GM21529 (cell line): ENCODE results near the gene MSLN.
"Not testable (repeated sequence)": the region's sequence is repeated elsewhere in the genome, so short reads cannot be mapped to it uniquely, and the experiment has no call there.

ENCODE experiments used
- ATAC-seq: cut with Tn5 transposase; IDR thresholded peaks from one replicate; pipeline ENCODE4 v1.9.1; 2021; ENCODE audit not compliant: unreplicated experiment

The MSLN gene

GRCh38 chr16:754121-754607 is 6.4 kb upstream of the MSLN start:
- not testable (repeated sequence) for ATAC-seq

GRCh38 chr16:754656-755055 is 5.9 kb upstream of the MSLN start:
- ATAC-seq: no peak

GRCh38 chr16:756428-756827 is 4.1 kb upstream of the MSLN start:
- ATAC-seq: no peak

GRCh38 chr16:759110-759910 is 1.2 kb upstream of the MSLN start:
- no peak for ATAC-seq

- ATAC-seq: no peak
Observed at GRCh38 chr16:760065-760464, 469 bp upstream of the MSLN start.

GRCh38 chr16:761625-762513 is 1.3 kb downstream of the MSLN start:
- no peak for ATAC-seq

GRCh38 chr16:762595-763268 is 2.2 kb downstream of the MSLN start:
- ATAC-seq: no peak

- no peak for ATAC-seq
Observed at GRCh38 chr16:763369-764183, 3.0 kb downstream of the MSLN start.

- no peak for ATAC-seq
Observed at GRCh38 chr16:764184-764750, 3.7 kb downstream of the MSLN start.

GRCh38 chr16:764848-765487 is 4.4 kb downstream of the MSLN start:
- ATAC-seq: no peak

GRCh38 chr16:765488-765865 is 4.9 kb downstream of the MSLN start:
- no peak for ATAC-seq

- no peak for ATAC-seq
Observed at GRCh38 chr16:766008-766819, 5.7 kb downstream of the MSLN start.

GRCh38 chr16:766820-767640 is 6.5 kb downstream of the MSLN start:
- no peak for ATAC-seq

- no peak for ATAC-seq
Observed at GRCh38 chr16:767743-768235, 7.3 kb downstream of the MSLN start.

- ATAC-seq: no peak
Observed at GRCh38 chr16:768428-768827, 7.9 kb downstream of the MSLN start.

GRCh38 chr16:769184-769784 is 8.8 kb downstream of the MSLN start:
- no peak for ATAC-seq

- no peak for ATAC-seq
Observed at GRCh38 chr16:769934-770333, 9.4 kb downstream of the MSLN start.
